Measurements from ENCODE around the gene ATP2C2. TPM values are rescaled to one million over a fixed set of nuclear protein-coding genes. Genes with fewer than 3 reads are reported as not detected.

ATP2C2 gene
- total RNA-seq, 6 donors from 2014 or later = 36.6 to 153 (median 61.5) TPM

DNA sequence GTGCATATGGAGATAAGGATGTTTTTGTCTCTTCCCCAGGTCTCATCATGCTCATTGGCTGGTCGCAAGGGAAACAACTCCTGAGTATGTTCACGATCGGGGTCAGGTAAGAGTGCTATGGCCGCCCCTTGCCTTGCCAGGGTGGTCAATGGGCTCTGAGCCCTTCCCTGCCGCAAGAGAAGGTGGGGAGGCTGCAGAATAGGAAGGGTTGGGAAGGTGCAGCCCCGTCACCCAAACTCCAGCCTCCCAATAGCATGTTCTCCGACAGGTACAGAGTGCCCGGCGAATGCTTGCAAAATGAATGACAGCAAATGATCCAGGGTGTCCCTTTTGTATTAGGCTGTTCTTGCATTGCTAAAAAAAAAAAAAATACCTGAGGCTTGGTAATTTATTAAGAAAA lies 57.4 kb downstream of the ATP2C2 start:
- Histone ChIP-seq H3K4me1 (no peaks in the 10 kb centered on the region), H3K27ac (no peak overlapping the region), H3K4me3 (no peak overlapping the region), H3K9me3 (no peaks in the 10 kb centered on the region), H3K27me3 (no peaks in the 10 kb centered on the region), H3K36me3 (peaks cover 0 to 16% (median 0%) of the 10 kb centered on the region in 4 donors)
- WGBS, 2 donors = 93 to 96% methylated on average over 9 of the region's 9 CpGs
- DNase-seq = no peak
- ATAC-seq (ENCODE audit: low FRiP score in 2 of 2) = no peak
- TF ChIP-seq POLR2A (IDR thresholded peaks at IDR 0.05) = no peak
- no peak for TF ChIP-seq POLR2AphosphoS5 (IDR thresholded peaks at IDR 0.05)
- TF ChIP-seq, protein P1, sequence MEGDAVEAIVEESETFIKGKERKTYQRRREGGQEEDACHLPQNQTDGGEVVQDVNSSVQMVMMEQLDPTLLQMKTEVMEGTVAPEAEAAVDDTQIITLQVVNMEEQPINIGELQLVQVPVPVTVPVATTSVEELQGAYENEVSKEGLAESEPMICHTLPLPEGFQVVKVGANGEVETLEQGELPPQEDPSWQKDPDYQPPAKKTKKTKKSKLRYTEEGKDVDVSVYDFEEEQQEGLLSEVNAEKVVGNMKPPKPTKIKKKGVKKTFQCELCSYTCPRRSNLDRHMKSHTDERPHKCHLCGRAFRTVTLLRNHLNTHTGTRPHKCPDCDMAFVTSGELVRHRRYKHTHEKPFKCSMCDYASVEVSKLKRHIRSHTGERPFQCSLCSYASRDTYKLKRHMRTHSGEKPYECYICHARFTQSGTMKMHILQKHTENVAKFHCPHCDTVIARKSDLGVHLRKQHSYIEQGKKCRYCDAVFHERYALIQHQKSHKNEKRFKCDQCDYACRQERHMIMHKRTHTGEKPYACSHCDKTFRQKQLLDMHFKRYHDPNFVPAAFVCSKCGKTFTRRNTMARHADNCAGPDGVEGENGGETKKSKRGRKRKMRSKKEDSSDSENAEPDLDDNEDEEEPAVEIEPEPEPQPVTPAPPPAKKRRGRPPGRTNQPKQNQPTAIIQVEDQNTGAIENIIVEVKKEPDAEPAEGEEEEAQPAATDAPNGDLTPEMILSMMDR (IDR thresholded peaks at IDR 0.05) = no peak
- TF ChIP-seq EP300 (IDR thresholded peaks at IDR 0.05) = no peak

DNA sequence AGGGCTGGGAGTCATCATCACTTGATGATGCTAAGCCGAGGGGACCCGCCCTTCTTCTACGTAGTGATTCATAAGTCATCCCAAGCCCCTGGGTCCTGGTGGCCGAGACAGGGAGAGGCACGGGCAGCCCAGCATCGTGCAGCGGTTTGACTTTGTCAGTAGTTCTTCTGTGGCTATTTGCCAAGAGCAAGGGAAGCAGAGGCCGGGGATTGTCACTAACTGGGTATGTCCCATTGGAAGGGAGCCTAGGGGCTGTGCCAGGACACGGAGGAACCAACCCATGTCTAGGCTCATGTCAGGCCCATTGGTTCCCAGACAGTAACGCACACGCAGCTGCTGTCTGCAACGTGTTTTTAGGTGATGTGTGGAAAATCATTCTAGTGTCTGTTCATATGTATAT lies 58.5 kb downstream of the ATP2C2 start:
- Histone ChIP-seq H3K4me3 (no peak overlapping the region), H3K27ac (no peak overlapping the region), H3K9me3 (no peaks in the 10 kb centered on the region), H3K4me1 (no peaks in the 10 kb centered on the region), H3K36me3 (peaks cover 0 to 16% (median 0%) of the 10 kb centered on the region in 4 donors), H3K27me3 (no peaks in the 10 kb centered on the region)
- 88 to 96% methylated on average over 8 to 12 of the region's 12 CpGs for WGBS, 2 donors
- TF ChIP-seq, protein P1 (IDR thresholded peaks at IDR 0.05) = no peak
- TF ChIP-seq POLR2AphosphoS5 (IDR thresholded peaks at IDR 0.05) (no peak), EP300 (IDR thresholded peaks at IDR 0.05) (no peak), POLR2A (IDR thresholded peaks at IDR 0.05) (no peak)
- no peak for ATAC-seq (ENCODE audit: low FRiP score in 2 of 2)
- no peak for DNase-seq

DNA sequence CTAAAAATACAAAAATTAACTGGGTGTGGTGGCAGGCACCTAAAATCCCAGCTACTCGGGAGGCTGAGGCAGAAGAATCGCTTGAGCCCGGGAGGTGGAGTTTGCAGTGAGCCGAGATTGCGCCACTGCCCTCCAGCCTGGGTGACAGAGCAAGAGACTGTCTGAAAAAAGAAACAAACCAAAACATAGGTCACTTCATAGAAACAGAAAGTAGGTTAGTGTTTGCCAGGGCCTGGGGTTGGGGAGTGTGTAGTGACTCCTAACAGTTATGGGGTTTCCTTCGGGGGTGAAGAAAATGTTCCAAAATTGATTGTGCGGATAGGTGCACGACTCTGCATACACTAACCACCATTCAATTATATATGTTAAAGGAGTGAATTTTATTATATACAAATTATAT lies 59.2 kb downstream of the ATP2C2 start:
- TF ChIP-seq EP300 (IDR thresholded peaks at IDR 0.05) (no peak), POLR2AphosphoS5 (IDR thresholded peaks at IDR 0.05) (no peak), POLR2A (IDR thresholded peaks at IDR 0.05) (no peak)
- TF ChIP-seq, protein P1 (IDR thresholded peaks at IDR 0.05) = no peak
- Histone ChIP-seq H3K36me3 (peaks cover 0 to 16% (median 0%) of the 10 kb centered on the region in 4 donors), H3K4me1 (no peaks in the 10 kb centered on the region), H3K4me3 (no peak overlapping the region), H3K27ac (no peak overlapping the region), H3K27me3 (no peaks in the 10 kb centered on the region), H3K9me3 (no peaks in the 10 kb centered on the region)
- WGBS, 2 donors = 78 to 79% methylated on average over 8 of the region's 8 CpGs
- DNase-seq (no peak), ATAC-seq (ENCODE audit: low FRiP score in 2 of 2) (no peak)

DNA sequence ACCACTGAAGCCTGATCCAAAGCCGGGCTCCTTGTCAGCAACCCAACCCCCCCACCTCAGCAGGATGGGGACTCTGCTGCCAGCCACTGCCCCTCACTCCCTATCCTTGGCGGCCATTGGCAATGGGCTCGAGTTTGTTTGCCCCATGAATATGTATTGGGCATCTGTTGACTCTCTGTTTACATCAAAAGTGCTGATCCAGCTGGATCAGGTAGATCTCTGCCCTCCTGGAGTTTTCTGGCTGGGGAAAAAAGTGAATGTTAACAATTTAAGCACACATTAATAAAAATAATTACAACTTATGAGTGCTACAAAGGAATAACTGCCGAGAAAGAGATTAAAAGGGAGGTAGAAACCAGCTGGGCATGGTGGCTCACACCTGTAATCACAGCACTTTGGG lies 62.5 kb downstream of the ATP2C2 start:
- H3K4me3 ChIP-seq = no peak overlapping the region
- no peaks in the 10 kb centered on the region for H3K9me3 ChIP-seq
- TF ChIP-seq POLR2A (IDR thresholded peaks at IDR 0.05) (no peak), POLR2AphosphoS5 (IDR thresholded peaks at IDR 0.05) (no peak), EP300 (IDR thresholded peaks at IDR 0.05) (no peak)
- TF ChIP-seq, protein P1 (IDR thresholded peaks at IDR 0.05) = no peak
- H3K27me3 ChIP-seq = no peaks in the 10 kb centered on the region
- peaks cover 0 to 8% (median 0%) of the 10 kb centered on the region in 4 donors for H3K36me3 ChIP-seq
- no peak overlapping the region for H3K27ac ChIP-seq
- DNase-seq (no peak), ATAC-seq (ENCODE audit: low FRiP score in 2 of 2) (no peak)
- H3K4me1 ChIP-seq = no peaks in the 10 kb centered on the region
- 75 to 97% methylated on average over 1 to 4 of the region's 4 CpGs for WGBS, 2 donors

DNA sequence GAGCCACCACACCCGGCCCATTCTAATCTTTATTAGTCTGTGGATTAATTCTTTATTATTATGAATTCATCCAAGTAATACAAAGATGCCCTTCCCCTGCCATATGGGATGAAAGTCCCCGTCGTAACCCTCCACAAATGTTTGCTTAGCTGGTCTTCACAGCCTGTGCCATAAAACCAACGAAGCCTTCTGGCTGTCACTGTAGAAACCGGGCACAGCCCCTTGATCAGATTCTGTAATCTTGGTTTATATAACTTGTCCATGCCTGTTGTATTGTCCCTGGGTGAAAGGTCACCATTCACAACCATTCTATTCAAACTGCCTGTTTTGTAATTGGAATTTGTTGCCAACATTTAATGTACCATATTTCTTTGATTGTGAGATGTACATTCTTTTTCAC lies 66.5 kb downstream of the ATP2C2 start:
- no peaks in the 10 kb centered on the region for H3K36me3 ChIP-seq
- WGBS, 2 donors = 71 to 74% methylated on average over 5 of the region's 5 CpGs
- H3K4me1 ChIP-seq = no peaks in the 10 kb centered on the region
- H3K4me3 ChIP-seq = no peak overlapping the region
- no peak for ATAC-seq (ENCODE audit: low FRiP score in 2 of 2)
- no peak overlapping the region for H3K27ac ChIP-seq
- no peak for DNase-seq
- TF ChIP-seq POLR2A (IDR thresholded peaks at IDR 0.05) (no peak), POLR2AphosphoS5 (IDR thresholded peaks at IDR 0.05) (no peak), EP300 (IDR thresholded peaks at IDR 0.05) (no peak)
- TF ChIP-seq, protein P1 (IDR thresholded peaks at IDR 0.05) = no peak
- H3K27me3 ChIP-seq = no peaks in the 10 kb centered on the region
- no peaks in the 10 kb centered on the region for H3K9me3 ChIP-seq
